Measurements from ENCODE around the gene LINC00237.

LINC00237 gene

DNA sequence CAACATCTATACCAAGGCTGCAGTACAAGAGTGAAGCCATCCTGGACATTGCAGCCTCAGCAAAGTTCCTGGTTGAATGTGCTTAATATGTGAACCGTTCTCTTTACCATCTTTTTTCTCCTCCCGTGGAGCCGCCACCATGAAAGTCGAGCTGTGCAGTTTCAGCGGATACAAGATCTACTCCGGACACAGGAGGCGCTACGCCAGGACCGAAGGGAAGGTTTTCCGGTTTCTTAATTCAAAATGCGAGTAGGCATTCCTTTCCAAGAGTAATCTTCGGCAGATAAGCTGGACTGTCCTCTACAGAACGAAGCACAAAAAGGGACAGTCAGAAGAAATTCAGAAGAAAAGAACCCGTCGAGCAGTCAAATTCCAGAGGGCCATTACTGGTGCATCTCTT is 8.4 kb upstream of the LINC00237 start:
- TF ChIP-seq, protein P1, sequence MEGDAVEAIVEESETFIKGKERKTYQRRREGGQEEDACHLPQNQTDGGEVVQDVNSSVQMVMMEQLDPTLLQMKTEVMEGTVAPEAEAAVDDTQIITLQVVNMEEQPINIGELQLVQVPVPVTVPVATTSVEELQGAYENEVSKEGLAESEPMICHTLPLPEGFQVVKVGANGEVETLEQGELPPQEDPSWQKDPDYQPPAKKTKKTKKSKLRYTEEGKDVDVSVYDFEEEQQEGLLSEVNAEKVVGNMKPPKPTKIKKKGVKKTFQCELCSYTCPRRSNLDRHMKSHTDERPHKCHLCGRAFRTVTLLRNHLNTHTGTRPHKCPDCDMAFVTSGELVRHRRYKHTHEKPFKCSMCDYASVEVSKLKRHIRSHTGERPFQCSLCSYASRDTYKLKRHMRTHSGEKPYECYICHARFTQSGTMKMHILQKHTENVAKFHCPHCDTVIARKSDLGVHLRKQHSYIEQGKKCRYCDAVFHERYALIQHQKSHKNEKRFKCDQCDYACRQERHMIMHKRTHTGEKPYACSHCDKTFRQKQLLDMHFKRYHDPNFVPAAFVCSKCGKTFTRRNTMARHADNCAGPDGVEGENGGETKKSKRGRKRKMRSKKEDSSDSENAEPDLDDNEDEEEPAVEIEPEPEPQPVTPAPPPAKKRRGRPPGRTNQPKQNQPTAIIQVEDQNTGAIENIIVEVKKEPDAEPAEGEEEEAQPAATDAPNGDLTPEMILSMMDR (conservative IDR thresholded peaks at IDR 0.05; ENCODE audit: low read depth, low read length): no peak
- no peak for DNase-seq (ENCODE audit: low read depth)
- H3K4me3 ChIP-seq (ENCODE audit: low read depth, low read length): no peak overlapping the region

DNA sequence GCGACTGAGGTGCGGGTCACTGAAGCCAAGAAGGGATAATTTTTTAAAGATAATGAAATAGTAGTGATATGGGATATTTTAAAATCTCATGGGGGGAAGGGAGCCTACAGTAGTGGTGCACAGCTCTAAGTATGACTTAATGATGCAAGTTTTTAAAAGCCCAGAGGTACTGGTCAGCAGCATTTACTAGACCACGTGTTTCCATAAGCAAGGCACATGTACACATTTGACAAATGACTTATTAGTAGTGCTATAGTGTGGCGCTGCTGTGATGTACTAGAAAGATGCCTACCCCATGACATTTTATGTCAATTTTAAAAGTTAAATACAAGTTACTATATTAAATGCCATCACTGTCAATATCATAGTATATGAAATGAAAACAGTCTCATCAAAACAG is 7.5 kb upstream of the LINC00237 start:
- H3K4me3 ChIP-seq (ENCODE audit: low read depth, low read length): no peak overlapping the region

GRCh38 chr20:21111416-21111815 is 5.3 kb upstream of the LINC00237 start:
- no peak overlapping the region for H3K4me3 ChIP-seq (ENCODE audit: low read depth, low read length)
- no peak for DNase-seq (ENCODE audit: low read depth)
- TF ChIP-seq, protein P1 (conservative IDR thresholded peaks at IDR 0.05; ENCODE audit: low read depth, low read length): no peak

More for the DNA sequence above, 7.5 kb upstream of the LINC00237 start:
- TF ChIP-seq, protein P1 (conservative IDR thresholded peaks at IDR 0.05; ENCODE audit: low read depth, low read length): no peak
- no peak for DNase-seq (ENCODE audit: low read depth)

DNA sequence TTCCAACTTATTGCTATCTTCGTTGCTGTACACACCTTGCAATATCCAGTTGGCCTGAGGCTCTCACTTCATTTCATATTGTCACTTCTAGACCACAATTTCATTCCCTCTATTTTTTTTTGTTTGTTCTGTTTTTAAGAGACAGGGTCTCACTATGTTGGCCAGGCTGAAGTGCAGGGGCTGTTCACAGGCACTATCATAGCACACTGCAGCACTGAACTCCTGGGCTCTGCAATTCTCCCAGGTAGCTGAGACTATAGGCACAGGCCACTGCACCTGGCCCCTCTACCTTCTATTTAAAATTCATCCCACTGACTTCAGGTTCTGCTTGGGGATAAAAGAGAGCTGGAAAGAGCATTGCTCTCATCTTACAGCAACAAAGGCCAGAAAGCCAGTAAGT is 4.7 kb upstream of the LINC00237 start:
- no peak for DNase-seq (ENCODE audit: low read depth)
- no peak overlapping the region for H3K4me3 ChIP-seq (ENCODE audit: low read depth, low read length)
- TF ChIP-seq, protein P1 (conservative IDR thresholded peaks at IDR 0.05; ENCODE audit: low read depth, low read length): no peak

- TF ChIP-seq, protein P1 (conservative IDR thresholded peaks at IDR 0.05; ENCODE audit: low read depth, low read length): no peak
Measured at GRCh38 chr20:21109144-21109543, 3.0 kb upstream of the LINC00237 start.

DNA sequence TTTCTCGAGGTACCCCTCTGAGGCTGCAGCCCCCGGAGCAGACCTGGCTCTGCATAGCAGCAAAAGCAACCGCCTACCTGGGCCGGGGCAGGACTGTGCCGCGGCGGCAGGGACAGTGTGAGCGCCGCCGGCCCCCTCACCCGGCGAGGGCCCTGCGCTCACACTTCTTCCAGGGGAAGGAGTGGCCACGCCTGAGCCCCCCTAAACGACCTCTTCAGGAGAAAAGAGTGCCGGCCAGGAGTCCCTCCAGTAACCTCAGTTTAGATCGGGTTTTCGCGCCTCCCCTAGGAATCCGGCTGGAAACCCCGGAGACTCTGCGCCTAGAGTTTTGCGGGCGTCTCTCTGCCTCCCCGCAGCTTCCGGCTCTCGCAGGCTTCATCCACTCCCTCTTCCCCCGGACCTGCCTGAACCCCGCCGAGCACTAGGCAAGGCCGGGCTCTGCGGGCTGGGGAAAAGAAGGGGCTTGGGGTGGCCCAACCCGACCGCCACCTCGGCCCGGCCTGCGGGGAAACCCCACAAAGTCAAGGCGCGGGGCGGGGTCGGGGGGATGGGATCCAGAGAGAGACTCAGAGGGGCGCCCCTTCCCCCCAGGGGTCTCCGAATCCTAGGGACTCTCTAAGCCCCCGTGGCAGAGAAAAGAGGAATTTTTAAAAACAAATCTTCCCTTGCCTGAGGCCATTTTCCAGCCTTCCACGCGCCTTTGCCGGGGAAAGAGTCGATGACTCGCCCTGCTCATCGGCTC is 558 bp downstream of the LINC00237 start:
- no peak for DNase-seq (ENCODE audit: low read depth)
- no peak overlapping the region for H3K4me3 ChIP-seq (ENCODE audit: low read depth, low read length)
- TF ChIP-seq, protein P1 (conservative IDR thresholded peaks at IDR 0.05; ENCODE audit: low read depth, low read length): no peak

More at GRCh38 chr20:21109144-21109543, 3.0 kb upstream of the LINC00237 start:
- H3K4me3 ChIP-seq (ENCODE audit: low read depth, low read length): no peak overlapping the region
- DNase-seq (ENCODE audit: low read depth): no peak

DNA sequence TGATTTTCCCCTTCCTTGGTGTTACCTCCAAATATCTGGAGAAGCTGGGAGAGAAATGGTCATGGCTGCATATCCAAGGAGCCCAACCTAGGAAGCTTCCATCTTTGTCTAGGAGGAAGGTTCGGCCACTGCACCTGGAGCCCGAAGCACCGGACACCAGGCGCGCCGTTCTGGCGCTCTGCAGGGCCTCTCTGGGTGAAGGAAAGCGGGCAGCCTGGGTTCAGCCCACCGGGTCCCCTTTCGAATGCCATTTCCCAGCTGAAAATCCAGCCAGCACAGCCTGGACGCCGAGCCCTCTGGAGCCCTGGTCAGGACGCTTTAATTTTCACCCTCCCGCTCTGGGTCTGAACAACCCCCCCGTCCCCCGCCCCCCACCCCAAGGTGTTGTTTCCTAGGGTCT is 1.2 kb downstream of the LINC00237 start:
- no peak for DNase-seq (ENCODE audit: low read depth)
- H3K4me3 ChIP-seq (ENCODE audit: low read depth, low read length): no peak overlapping the region
- TF ChIP-seq, protein P1 (conservative IDR thresholded peaks at IDR 0.05; ENCODE audit: low read depth, low read length): no peak
